IgD-negative memory B cell (primary cell): Measurements from ENCODE around the gene SPSB1. TPM values are rescaled to one million over a fixed set of nuclear protein-coding genes. Genes with fewer than 3 reads are reported as not detected.
A peak's percentile ranks its signal among the peaks of the same experiment; 100 is the strongest.

Experiments
- H3K27ac Mint-ChIP-seq, 3 donors: one replicate each; pipeline ENCODE4 v1.8.0; 2020 to 2022; ENCODE audit warnings: mild to moderate bottlenecking in 3 of 3, mixed read lengths in 3 of 3, moderate library complexity in 1 of 3
- H3K27me3 Mint-ChIP-seq: one replicate; pipeline ENCODE4 v1.8.0; 2021; ENCODE audit warnings: mixed read lengths
- H3K36me3 Mint-ChIP-seq: one replicate; pipeline ENCODE4 v1.8.0; 2020; ENCODE audit warnings: mild to moderate bottlenecking, mixed read lengths
- H3K4me1 Mint-ChIP-seq, 3 donors: one replicate each; pipeline ENCODE4 v1.8.0; 2020 to 2022; ENCODE audit warnings: mixed read lengths in 3 of 3, mild to moderate bottlenecking in 1 of 3
- H3K4me3 Mint-ChIP-seq, 4 donors: one replicate each; pipeline ENCODE4 v1.8.0; 2020 to 2022; ENCODE audit warnings: mild to moderate bottlenecking in 4 of 4, mixed read lengths in 4 of 4, moderate library complexity in 3 of 4
- H3K9me3 Mint-ChIP-seq, 3 donors: one replicate each; pipeline ENCODE4 v1.8.0; 2020 to 2021; ENCODE audit warnings: mixed read lengths in 3 of 3, mild to moderate bottlenecking in 1 of 3
- polyA plus RNA-seq: library from polyadenylated mRNA; unstranded; fragments of 300-500 nt; fragmentation: Illumina TruSeq; gene quantifications from one replicate; pipeline ENCODE4 v1.2.3, GENCODE V29; 2021

Gene SPSB1
- polyA plus RNA-seq, 1 donor from 2014 or later, result 1.8 TPM

DNA sequence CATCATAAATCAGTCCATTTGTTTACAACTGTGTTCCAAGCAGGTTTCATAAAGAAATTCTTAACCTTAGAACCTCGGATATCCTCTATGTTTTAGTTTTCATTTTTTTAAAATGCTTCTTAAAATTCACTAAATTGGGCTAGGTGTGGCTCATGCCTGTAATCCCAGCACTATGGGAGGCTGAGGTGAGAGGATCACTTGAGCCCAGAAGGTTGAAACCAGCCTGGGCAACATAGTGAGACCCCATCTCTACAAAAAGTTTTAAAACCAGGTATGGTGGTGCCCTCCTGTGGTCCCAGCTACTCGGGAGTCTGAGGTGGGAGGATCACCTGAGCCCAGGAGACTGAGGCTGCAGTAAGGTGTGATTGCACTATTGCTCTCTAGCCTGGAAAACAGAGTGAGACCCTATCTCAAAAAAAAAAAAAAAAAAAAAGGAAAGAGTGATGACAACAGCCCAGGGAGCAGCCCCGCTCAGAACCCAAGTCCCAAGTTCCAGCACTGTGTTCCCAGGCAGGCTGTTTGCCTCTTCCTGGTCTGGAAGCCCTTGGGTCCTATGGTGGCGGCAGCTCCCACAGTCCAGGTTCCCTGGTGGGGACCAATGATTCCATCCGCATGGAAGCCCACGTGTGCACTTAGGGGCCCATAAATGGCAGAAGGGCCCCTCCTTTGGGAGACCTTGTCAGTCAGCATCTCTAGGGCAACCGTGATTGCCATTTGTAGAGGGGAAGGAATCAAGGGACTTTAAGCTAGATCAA lies 24.7 kb upstream of the SPSB1 start:
- Mint-ChIP-seq H3K27ac (peak overlapping the region in 1 of 3 donors; percentile 27), H3K9me3 (no peaks in the 10 kb centered on the region), H3K36me3 (no peaks in the 10 kb centered on the region), H3K4me1 (peaks cover 0 to 3% (median 3%) of the 10 kb centered on the region in 3 donors), H3K27me3 (no peaks in the 10 kb centered on the region), H3K4me3 (no peak overlapping the region)

GRCh38 chr1:9269078-9269501 lies 23.6 kb upstream of the SPSB1 start:
- Mint-ChIP-seq H3K4me1 (peaks cover 0 to 5% (median 3%) of the 10 kb centered on the region in 3 donors), H3K36me3 (no peaks in the 10 kb centered on the region), H3K27me3 (no peaks in the 10 kb centered on the region), H3K27ac (no peak overlapping the region), H3K4me3 (no peak overlapping the region), H3K9me3 (no peaks in the 10 kb centered on the region)

- H3K4me3 Mint-ChIP-seq, result no peak overlapping the region
- no peaks in the 10 kb centered on the region for H3K9me3 Mint-ChIP-seq
- H3K27me3 Mint-ChIP-seq, result no peaks in the 10 kb centered on the region
- no peak overlapping the region for H3K27ac Mint-ChIP-seq
- H3K4me1 Mint-ChIP-seq, result peaks cover 0 to 5% (median 3%) of the 10 kb centered on the region in 3 donors
- no peaks in the 10 kb centered on the region for H3K36me3 Mint-ChIP-seq
Observed at GRCh38 chr1:9269721-9270120, 23.0 kb upstream of the SPSB1 start.

GRCh38 chr1:9270290-9270883 lies 22.3 kb upstream of the SPSB1 start:
- Mint-ChIP-seq H3K27ac (no peak overlapping the region), H3K36me3 (no peaks in the 10 kb centered on the region), H3K9me3 (no peaks in the 10 kb centered on the region), H3K4me1 (peaks cover 3 to 9% (median 5%) of the 10 kb centered on the region in 3 donors), H3K4me3 (no peak overlapping the region), H3K27me3 (no peaks in the 10 kb centered on the region)

DNA sequence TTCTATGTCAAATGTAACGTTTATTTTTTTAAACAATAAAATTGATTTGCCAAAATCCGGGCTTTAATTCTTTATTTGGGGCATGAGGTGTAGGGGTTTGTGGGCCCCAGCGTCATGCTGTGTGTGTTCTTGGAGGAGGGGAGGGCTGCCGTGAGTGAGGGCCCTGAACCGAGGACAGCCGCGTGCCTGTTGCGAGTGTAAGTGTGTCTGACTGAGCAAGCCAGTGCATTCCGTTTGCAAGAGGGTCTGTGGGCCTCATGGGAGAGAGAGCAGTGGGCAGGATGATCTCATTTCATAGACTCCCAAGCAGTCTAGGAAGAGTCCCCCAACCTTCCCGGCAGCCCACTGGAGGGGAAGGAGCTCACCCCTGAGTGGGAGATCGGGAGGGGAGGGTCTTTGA lies 21.4 kb upstream of the SPSB1 start:
- H3K36me3 Mint-ChIP-seq, result no peaks in the 10 kb centered on the region
- no peaks in the 10 kb centered on the region for H3K9me3 Mint-ChIP-seq
- no peak overlapping the region for H3K27ac Mint-ChIP-seq
- no peak overlapping the region for H3K4me3 Mint-ChIP-seq
- H3K27me3 Mint-ChIP-seq, result no peaks in the 10 kb centered on the region
- H3K4me1 Mint-ChIP-seq, result peaks cover 5 to 12% (median 12%) of the 10 kb centered on the region in 3 donors

GRCh38 chr1:9271861-9272595 lies 20.7 kb upstream of the SPSB1 start:
- Mint-ChIP-seq H3K36me3 (no peaks in the 10 kb centered on the region), H3K4me3 (no peak overlapping the region), H3K9me3 (no peaks in the 10 kb centered on the region), H3K27me3 (no peaks in the 10 kb centered on the region), H3K27ac (peak overlapping the region in 1 of 3 donors; percentile 59), H3K4me1 (peaks cover 5 to 12% (median 12%) of the 10 kb centered on the region in 3 donors)

DNA sequence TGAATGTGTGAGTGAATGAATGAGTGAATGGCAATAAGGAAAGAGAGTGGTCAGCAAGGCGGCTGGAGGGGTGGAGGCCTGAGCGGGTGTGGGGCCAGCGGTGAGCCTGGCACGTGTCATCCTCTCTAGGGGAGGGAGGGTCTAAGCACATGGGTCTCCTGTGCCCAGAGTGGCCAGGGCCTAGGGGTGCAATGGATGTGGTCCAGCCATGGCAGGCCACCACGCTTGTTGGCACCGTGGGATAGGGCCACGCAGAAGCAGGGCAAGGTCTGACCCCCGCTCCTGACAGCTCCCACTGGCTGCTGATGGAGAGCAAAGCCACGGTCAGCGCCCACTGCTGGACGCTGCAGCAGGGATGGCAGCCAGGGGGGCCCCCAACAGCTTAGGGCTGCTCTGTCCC lies 19.5 kb upstream of the SPSB1 start:
- H3K4me3 Mint-ChIP-seq, result no peak overlapping the region
- no peaks in the 10 kb centered on the region for H3K36me3 Mint-ChIP-seq
- H3K9me3 Mint-ChIP-seq, result no peaks in the 10 kb centered on the region
- no peak overlapping the region for H3K27ac Mint-ChIP-seq
- no peaks in the 10 kb centered on the region for H3K27me3 Mint-ChIP-seq
- peaks cover 5 to 9% (median 9%) of the 10 kb centered on the region in 3 donors for H3K4me1 Mint-ChIP-seq

- no peak overlapping the region for H3K27ac Mint-ChIP-seq
Observed at GRCh38 chr1:9275161-9275560, 17.5 kb upstream of the SPSB1 start.

GRCh38 chr1:9275567-9276034 lies 17.1 kb upstream of the SPSB1 start:
- H3K4me3 Mint-ChIP-seq, result peak overlapping the region in 1 of 4 donors; percentile 73
- peaks cover 12 to 16% (median 14%) of the 10 kb centered on the region in 3 donors for H3K4me1 Mint-ChIP-seq
- H3K27ac Mint-ChIP-seq, result no peak overlapping the region
- H3K36me3 Mint-ChIP-seq, result no peaks in the 10 kb centered on the region
- peaks cover 7% of the 10 kb centered on the region for H3K27me3 Mint-ChIP-seq
- H3K9me3 Mint-ChIP-seq, result no peaks in the 10 kb centered on the region

More at GRCh38 chr1:9275161-9275560, 17.5 kb upstream of the SPSB1 start:
- H3K27me3 Mint-ChIP-seq, result peaks cover 5% of the 10 kb centered on the region
- peak overlapping the region in 1 of 4 donors; percentile 73 for H3K4me3 Mint-ChIP-seq
- H3K4me1 Mint-ChIP-seq, result peaks cover 9 to 14% (median 12%) of the 10 kb centered on the region in 3 donors
- H3K36me3 Mint-ChIP-seq, result no peaks in the 10 kb centered on the region
- H3K9me3 Mint-ChIP-seq, result no peaks in the 10 kb centered on the region

- H3K36me3 Mint-ChIP-seq, result no peaks in the 10 kb centered on the region
- H3K4me1 Mint-ChIP-seq, result peaks cover 15 to 20% (median 20%) of the 10 kb centered on the region in 3 donors
- no peak overlapping the region for H3K4me3 Mint-ChIP-seq
- peaks cover 9% of the 10 kb centered on the region for H3K27me3 Mint-ChIP-seq
- no peaks in the 10 kb centered on the region for H3K9me3 Mint-ChIP-seq
- H3K27ac Mint-ChIP-seq, result no peak overlapping the region
Observed at GRCh38 chr1:9278116-9278515, 14.6 kb upstream of the SPSB1 start.

- Mint-ChIP-seq H3K4me1 (peaks cover 16 to 20% (median 20%) of the 10 kb centered on the region in 3 donors), H3K9me3 (no peaks in the 10 kb centered on the region), H3K4me3 (no peak overlapping the region), H3K27ac (no peak overlapping the region), H3K36me3 (no peaks in the 10 kb centered on the region), H3K27me3 (peaks cover 9% of the 10 kb centered on the region)
Observed at GRCh38 chr1:9278585-9279153, 14.0 kb upstream of the SPSB1 start.

- Mint-ChIP-seq H3K9me3 (no peaks in the 10 kb centered on the region), H3K27me3 (peaks cover 11% of the 10 kb centered on the region), H3K36me3 (no peaks in the 10 kb centered on the region), H3K4me3 (no peak overlapping the region), H3K27ac (peak overlapping the region in 1 of 3 donors; percentile 39), H3K4me1 (peaks cover 20 to 26% (median 20%) of the 10 kb centered on the region in 3 donors)
Observed at GRCh38 chr1:9279172-9279840, 13.4 kb upstream of the SPSB1 start.

GRCh38 chr1:9280015-9280860 lies 12.5 kb upstream of the SPSB1 start:
- peaks cover 0 to 4% (median 1%) of the 10 kb centered on the region in 3 donors for H3K9me3 Mint-ChIP-seq
- peaks cover 16% of the 10 kb centered on the region for H3K27me3 Mint-ChIP-seq
- H3K36me3 Mint-ChIP-seq, result peaks cover 1% of the 10 kb centered on the region
- no peak overlapping the region for H3K27ac Mint-ChIP-seq
- H3K4me3 Mint-ChIP-seq, result peak overlapping the region in 3 of 4 donors; percentile 8 to 80 (median 74)
- peaks cover 18 to 29% (median 18%) of the 10 kb centered on the region in 3 donors for H3K4me1 Mint-ChIP-seq
